ENCODE measurements around the gene TMEM176A.

DNA sequence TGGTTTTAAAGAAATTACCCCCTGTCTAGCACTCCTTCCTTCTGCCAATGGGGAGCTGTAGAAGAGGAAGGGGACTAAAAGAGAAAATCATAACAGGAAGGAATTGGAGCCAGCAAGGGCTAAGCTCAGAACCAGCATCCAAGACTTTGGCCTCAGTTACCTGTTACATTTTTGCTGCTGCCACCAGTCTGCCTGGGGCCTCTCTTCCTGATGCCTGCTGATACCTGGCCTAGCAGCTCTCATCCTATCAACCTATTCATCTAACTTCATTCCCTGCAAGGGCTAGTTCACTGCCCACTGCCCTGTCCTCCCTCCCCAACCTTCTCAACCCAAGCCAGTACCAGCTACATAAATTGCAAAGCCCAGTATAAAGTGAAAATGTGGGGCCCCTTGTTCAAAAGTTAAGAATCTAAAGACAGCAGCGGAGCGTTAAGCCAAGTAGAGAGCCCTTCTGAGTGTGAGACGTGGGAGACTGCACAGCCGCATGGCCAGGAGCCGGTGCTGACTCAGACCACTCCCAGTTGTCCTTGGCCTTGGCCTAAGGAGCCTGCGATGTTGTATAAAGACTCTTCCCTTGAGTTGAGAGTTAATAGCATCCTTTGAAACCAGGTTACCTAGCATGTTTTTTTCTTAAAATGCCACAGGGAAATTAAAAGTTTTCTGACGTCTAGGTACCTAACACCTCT is 38.5 kb downstream of the TMEM176A start:
- TF ChIP-seq POLR2A (IDR thresholded peaks at IDR 0.05; ENCODE audit: low read depth, low read length) (no peak), POLR2AphosphoS5 (IDR thresholded peaks at IDR 0.05; ENCODE audit: low read depth, low read length) (no peak)

All from GM12892 (cell line).